NAMALWA (cell line): ENCODE measurements around the gene ACP6.
"Not testable (repeated sequence)": the region's sequence is repeated elsewhere in the genome, so short reads cannot be mapped to it uniquely, and the experiment has no call there.

Experiments
- DNase-seq: peaks from one replicate; pipeline ENCODE4 v3.0.0-alpha.2; 2015; ENCODE audit warnings: low spot score

The ACP6 gene

DNA sequence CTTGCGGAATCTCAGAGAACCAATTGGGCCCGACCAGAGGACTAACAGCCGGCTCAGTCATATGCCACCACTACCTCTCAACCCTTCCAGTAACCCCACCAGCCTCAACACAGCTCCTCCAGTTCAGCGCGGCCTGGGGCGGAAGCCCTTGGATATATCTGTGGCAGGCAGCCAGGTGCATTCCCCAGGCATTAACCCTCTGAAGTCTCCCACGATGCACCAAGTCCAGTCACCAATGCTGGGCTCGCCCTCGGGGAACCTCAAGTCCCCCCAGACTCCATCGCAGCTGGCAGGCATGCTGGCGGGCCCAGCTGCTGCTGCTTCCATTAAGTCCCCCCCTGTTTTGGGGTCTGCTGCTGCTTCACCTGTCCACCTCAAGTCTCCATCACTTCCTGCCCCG, 49.8 kb downstream of the ACP6 start:
- no peak for DNase-seq

DNA sequence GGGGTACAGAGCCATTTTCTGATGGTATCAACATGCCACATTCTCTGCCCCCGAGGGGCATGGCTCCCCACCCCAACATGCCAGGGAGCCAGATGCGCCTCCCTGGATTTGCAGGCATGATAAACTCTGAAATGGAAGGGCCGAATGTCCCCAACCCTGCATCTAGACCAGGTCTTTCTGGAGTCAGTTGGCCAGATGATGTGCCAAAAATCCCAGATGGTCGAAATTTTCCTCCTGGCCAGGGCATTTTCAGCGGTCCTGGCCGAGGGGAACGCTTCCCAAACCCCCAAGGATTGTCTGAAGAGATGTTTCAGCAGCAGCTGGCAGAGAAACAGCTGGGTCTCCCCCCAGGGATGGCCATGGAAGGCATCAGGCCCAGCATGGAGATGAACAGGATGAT, 50.6 kb downstream of the ACP6 start:
- no peak for DNase-seq

DNA sequence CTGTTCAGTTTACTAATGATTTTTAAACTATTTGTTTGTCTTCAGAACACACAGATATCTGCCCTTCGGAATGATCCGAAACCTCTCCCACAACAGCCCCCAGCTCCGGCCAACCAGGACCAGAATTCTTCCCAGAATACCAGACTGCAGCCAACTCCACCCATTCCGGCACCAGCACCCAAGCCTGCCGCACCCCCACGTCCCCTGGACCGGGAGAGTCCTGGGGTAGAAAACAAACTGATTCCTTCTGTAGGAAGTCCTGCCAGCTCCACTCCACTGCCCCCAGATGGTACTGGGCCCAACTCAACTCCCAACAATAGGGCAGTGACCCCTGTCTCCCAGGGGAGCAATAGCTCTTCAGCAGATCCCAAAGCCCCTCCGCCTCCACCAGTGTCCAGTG, 51.6 kb downstream of the ACP6 start:
- no peak for DNase-seq

DNA sequence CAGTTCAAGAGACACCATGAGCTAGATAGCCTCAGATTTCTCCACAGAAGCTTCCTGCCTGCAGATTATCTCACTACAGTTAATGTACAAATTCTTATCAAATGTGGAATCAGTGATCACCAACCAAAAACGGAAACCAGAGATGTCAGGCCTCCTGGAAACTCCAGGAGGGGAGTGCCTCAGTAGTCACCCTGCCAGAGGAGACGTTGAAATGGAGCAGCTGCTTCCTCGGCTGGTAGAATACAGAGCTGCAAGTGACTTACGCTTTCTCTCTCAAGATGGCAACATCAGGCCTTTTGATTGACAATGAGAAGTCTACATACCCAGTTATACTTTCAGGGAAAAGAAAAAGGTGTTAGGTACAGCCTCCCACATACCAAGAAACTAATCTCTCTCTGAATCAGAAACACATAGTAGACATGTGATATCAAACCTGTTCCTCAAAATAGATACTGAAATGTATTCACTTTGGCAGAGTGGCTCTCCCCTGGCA, 52.2 kb downstream of the ACP6 start:
- no peak for DNase-seq

DNA sequence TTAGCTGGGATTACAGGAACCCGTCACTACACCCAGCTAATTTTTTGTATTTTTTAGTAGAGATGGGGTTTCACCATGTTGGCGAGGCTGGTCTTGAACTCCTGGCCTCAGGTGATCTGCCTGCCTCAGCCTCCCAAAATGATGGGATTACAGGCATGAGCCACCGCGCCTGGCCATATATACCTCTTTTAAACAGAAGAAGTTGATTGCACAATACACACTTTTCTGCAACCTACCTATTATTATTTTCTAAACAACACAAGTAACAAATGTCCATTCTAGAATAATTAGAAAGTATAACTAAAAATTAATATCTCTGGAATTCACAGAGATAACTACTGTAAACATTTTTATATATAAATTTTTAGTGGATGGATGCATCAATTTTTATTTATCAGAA, 55.4 kb downstream of the ACP6 start:
- not testable (repeated sequence) for DNase-seq

DNA sequence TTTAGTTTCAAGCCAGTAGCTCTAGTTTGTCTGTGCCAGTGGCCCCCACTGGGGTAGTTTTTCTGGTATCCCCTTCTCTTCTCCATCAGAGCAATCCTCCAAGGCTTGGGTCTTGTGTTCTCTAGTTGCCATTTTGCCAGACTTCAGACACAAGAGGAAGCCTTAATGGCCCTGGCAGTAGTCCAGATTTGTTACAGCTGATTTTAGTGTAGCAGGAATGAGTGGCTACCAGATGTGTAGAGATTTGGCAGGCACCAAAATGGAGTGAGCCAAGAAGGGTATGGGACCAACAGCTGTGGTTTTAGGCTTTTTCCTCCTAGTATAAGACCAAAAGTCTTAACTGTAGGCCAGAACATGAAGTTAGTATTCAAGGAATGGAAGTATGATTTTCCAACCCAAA, 56.8 kb downstream of the ACP6 start:
- no peak for DNase-seq

DNA sequence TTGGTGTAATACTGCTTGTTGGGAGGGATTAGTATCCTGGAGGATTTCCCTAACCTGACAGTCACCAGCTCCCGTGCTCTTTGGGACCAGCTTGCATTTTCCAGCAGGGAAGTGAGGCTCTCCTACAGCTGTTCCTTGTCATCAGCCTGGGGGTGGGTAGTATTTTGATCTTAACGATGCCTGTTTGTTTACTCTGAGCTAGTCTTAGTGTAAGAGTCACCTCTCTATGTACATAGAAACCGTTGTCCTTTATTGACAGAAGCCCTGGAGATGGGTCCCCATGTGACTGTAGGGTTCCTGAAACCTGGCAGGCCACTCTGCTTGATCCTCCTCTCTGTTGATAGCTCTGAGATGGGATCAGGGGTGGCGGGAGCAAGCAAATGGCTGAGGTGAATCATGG, 58.0 kb downstream of the ACP6 start:
- no peak for DNase-seq

DNA sequence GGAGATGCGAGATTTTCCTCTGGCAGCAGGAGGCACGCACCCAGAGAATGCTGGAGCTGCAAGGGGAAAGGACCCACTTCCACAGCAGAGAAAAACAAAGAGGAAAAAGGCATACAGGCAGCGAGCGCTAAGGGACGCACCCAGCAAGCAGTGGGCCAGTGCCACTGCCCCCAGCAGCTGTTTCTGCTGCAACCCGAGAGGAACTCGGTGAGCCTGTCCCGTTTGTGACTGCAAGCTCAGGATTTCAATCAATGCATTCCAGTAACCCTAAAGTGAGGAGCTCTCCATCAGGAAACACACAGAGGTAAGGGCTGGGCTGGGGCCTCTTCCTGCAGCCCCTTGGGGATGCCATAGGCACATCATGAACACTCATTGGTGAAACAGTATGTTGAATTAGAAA, 58.7 kb downstream of the ACP6 start:
- no peak for DNase-seq

DNA sequence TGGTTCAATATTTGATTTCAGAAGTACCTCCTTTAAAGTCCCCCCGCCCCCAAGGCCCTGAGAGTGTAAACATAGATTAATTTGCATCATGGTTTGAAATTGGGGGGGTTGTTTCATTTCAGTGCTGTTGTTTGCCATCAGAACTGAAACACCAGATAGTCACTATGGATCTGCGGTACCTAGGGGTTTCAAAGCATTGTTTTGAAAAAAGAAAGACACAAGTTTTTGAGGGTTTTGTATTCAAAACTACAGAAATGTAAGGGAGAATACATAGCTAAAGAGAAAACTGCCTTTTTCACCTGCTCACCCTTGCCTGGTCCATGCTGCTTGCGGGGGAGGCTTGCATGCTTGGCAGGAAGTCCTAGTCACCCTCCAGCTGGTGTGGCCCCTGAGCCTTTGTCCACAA, 59.3 kb downstream of the ACP6 start:
- DNase-seq = no peak

DNA sequence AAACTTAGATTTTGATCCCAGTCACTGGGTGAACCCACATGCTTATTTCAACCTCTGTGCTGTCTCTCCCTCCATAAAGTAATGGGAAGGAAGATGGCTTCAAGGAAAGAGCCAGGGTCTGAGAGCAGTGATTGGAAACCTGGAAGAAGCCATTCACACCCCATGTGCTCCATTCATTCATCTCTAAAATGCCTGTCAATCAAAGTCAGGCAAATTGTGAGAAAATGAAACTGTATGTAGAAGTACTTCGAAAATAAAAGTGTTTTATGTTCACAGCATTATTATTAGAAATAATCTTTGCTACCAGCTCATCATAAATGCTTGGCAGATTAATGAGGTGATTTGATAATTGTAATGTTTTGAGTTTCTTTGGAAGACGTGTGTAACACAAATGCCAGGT, 61.0 kb downstream of the ACP6 start:
- DNase-seq = no peak

DNA sequence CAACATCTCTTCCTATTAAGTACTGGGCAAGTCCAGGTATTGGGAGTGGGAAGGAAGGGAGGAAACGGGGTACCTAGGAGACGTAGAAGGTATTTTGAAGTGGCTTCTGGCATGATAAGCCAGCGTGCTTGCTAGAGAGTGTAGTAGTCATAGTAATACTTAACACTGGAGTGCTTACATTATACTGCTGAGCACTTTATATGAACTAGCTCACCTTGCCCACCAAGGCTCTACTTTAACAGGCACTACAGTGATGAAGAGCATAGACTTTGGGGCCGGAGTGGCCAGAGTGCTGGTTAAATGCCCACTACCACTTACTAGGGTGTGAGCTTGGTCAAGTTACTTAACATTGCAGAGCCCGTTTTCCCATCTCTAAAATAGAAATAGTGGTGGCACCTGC, 61.7 kb downstream of the ACP6 start:
- no peak for DNase-seq

DNA sequence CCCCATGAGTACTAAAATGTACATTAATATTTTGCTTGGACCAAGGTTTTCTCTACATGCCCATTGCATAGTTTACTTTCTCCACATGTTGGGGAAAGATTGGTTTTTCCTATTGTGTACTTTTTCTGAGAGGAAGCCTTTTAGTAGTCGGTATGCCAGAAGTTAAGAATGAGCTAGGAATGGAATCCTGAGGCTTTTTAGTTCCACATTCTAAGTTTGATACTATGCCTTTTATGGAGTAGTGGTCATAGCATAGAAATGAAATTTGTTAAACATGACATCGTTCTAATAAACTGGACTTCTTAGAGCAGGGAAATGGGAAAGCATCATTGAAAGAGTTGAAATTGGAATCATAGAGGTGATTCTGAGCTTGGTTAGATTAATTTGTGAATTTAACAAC, 64.7 kb downstream of the ACP6 start:
- DNase-seq = no peak

DNA sequence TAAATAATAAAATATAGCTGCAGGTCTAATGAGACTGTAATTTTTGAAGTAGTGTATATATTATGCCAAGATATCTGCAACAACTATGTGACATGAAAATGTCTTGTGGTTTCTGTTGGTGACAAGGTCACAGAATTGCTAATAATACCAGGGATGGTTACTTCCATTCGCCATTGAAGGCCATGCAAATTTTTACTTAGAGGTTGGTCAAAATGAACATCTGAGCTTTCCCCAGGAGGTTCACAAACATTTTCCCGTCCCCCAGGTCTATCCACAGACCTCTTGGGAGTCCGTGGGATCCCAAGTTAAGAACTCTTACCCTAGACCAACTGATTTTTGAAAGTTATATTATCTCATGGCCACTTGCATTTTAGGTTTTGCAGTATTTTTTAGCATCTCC, 66.3 kb downstream of the ACP6 start:
- DNase-seq = no peak

DNA sequence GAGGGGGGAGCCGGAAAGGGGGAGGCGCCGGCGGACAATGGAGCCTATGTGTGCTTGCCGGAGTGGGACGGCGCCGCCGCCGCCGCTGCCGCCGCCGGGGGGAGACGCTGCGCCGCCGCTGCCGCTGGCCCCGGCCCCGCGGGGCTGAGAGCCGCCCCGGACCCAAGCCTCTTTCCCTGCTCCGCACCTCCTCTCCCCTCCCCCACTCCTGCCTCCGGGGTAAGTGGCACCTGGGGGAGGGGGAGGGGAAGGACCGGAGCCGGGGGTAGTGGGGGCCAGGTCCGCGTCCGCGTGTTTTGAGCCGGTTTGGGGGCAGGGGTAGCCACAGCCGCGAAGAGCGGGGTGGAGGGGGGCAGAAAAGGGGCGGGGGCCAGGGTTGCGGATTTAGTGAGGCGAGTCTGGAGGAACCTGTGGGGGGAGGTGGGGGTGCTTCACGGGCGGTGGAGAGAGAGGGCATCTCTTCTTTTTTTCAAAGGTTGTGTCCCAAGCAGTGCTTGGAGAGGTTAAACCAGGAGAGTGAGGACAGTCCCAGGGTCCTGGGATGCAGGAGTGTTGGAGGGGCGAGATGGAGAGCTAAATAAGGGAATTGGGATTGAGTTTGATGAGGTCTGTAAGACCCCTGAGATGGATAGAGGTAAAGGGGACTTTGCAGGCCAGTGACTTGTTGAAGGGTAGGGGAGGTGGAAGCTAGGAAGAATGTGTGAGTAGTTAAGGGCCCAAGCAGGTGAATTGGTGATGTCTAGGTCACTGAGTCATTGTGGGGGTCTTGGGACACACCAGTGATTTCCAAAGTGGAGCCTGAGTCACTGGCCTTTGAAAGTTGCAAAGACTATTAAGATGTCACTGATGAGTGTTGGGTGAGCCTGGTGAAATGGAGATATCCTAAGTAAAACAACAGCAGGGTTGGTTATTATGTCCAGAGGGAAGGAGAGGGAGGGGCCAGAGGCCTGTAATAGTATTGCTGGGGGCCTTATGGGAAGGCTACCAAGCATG, 69.9 kb downstream of the ACP6 start:
- DNase-seq = no peak

DNA sequence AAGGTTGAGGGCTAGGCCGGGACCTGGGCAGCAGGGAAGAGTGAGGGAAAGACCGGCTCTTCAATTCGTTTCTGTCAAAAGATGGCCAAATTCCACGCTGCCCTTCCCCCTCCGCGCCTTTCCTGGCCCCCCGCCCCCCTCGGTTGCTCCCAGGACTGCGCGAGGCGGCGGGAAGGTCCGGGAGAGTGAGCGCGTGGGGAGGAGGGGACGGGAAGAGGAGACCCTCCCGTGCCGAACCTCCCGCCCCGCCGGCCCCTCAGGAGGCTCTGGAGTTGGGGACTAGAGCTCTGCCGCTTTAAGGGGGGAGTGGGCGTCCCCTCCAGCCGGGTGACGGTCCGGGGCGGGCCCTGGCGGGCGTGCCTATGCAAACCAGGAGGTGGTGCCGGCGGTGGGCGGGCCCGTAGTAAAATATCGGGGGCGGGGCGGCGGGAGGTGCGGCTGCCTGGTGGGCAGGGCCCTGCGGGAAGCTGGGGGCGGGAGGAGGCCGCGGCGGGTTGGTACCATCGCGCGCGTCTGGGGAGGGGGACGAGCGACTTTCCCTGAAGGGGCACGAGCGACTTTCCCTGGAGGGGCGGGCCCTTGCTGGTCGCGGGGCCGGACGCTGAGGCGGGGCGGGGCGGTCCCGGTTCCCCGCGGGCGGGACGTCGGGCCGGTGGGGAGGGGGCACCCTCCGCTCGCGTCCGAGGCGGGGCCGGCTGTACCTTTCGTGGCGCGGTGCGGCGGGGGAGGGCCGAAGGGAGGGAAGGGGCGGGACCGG, 70.8 kb downstream of the ACP6 start:
- peak; percentile 96 for DNase-seq

DNA sequence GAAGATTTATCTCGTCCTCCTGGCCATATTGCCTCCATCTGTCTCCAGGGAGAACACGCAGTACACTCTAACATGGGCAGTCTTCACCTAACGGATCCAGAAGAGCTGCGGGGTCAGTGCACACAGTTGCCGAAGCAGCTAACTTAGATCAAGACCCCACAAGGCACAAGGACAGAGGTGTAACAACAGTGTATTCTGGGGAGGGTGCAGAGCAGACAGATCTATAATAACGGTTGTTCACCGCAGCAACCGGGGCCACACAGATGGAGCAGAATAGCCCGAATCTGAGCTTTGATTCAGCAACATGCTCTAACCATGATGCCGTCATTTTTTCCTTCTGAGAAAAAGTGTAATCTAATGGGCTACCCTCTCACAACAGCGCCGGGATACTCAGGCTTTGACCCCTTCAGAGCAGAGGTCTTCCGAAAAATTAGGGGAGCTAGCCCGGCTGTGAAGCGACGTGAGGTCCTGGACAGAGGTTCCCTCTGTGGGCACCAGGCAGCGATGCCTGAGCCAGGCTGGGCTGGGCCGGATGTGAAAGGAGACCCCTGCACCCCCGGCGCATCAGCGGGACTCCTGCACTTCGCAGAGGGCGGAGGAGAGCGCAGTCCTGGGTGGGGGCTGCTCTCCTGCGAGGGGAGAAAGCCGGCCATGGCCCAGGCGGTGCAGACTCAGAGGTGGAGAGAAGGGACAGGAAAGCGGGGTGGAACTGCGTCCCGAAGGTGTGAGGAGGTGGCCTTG, 71.5 kb downstream of the ACP6 start:
- DNase-seq = peak; percentile 45

DNA sequence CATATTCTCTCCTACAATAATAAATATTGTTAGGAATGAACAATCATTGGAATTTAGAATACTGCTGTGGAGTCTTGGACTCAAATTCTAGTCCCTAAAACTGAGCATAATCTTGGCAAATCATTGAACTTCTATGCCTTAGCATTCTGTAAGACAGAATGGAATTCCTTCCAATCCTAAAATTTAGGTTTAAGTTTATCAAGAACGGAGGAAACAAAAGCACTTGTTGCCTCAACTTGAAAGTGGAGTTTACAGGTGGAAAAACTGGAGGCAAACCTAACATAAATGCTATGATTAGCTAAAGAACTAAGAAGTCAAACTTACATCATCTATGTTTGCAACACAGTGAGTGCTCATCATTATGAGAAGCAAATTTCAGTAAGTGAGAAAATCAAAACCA, 73.3 kb downstream of the ACP6 start:
- no peak for DNase-seq
